Peyer's patch (tissue), 4 donors: ENCODE results near the gene NUAK1. TPM values are rescaled to one million over a fixed set of nuclear protein-coding genes. Genes with fewer than 3 reads are reported as not detected.
A peak's percentile ranks its signal among the peaks of the same experiment; 100 is the strongest.

ENCODE experiments used
- DNase-seq, 3 donors: peaks; one replicate each; pipeline ENCODE4 v3.0.0-alpha.2; 2017 to 2019
- H3K27ac ChIP-seq, 4 donors: fragments of 200-600 bp; sonication (generic); one replicate each; pipeline ENCODE4 v1.5.1; 2016 to 2019
- H3K27me3 ChIP-seq, 2 donors: fragments of 200-600 bp; sonication (generic); one replicate each; pipeline ENCODE4 v1.5.1; 2019
- H3K36me3 ChIP-seq, 3 donors: fragments of 200-600 bp; sonication (generic); one replicate each; pipeline ENCODE4 v1.5.1; 2016 to 2019
- H3K4me1 ChIP-seq, 4 donors: fragments of 200-600 bp; sonication (generic); one replicate each; pipeline ENCODE4 v1.5.1; 2016 to 2019
- H3K4me3 ChIP-seq, 4 donors: fragments of 200-600 bp; sonication (generic); 1 replicate in 3 of 4; 2 replicates in 1 of 4; pipeline ENCODE4 v1.5.1; 2016 to 2019; ENCODE audit warnings: mild to moderate bottlenecking in 1 of 4
- H3K9me3 ChIP-seq, 4 donors: fragments of 200-600 bp; sonication (generic); one replicate each; pipeline ENCODE4 v1.5.1; 2016 to 2019; ENCODE audit warnings: mild to moderate bottlenecking in 1 of 4
- CTCF ChIP-seq, 6 experiments: fragments of 450-650 bp in 4 of 6; fragments of 200-600 bp in 2 of 6; sonication (generic) in 1 of 6; IDR thresholded peaks; one replicate each; pipeline ENCODE4 v1.5.1; 2017 to 2019; ENCODE audit warnings: antibody characterized with exemption in 6 of 6, mild to moderate bottlenecking in 3 of 6, moderate library complexity in 1 of 6
- POLR2A ChIP-seq, 2 donors: fragments of 450-650 bp; IDR thresholded peaks; one replicate each; pipeline ENCODE4 v1.5.1; 2017; ENCODE audit warnings: antibody characterized with exemption in 2 of 2, mild to moderate bottlenecking in 2 of 2, moderate library complexity in 2 of 2
- total RNA-seq, 4 donors: library from RNA; depleted of rRNA; stranded (reverse); fragments of >200 nt; gene quantifications; one replicate each; pipeline ENCODE4 v1.1.0, GENCODE V29; 2016

Gene NUAK1
- total RNA-seq, 4 donors from 2014 or later, result 2.1 to 7.7 (median 4.6) TPM

- peaks cover 0 to 8% (median 0%) of the 10 kb centered on the region in 4 donors for H3K4me1 ChIP-seq
- peak overlapping the region in 2 of 4 donors; percentile 6 to 49 for H3K27ac ChIP-seq
- no peaks in the 10 kb centered on the region for H3K27me3 ChIP-seq
- TF ChIP-seq POLR2A (IDR thresholded peaks at IDR 0.05) (no peak), CTCF (IDR thresholded peaks at IDR 0.05) (no peak)
- no peak for DNase-seq
- H3K9me3 ChIP-seq, result no peaks in the 10 kb centered on the region
- H3K36me3 ChIP-seq, result no peaks in the 10 kb centered on the region
- H3K4me3 ChIP-seq, result no peak overlapping the region
Measured at GRCh38 chr12:106123551-106124081, 15.1 kb downstream of the NUAK1 start.

DNA sequence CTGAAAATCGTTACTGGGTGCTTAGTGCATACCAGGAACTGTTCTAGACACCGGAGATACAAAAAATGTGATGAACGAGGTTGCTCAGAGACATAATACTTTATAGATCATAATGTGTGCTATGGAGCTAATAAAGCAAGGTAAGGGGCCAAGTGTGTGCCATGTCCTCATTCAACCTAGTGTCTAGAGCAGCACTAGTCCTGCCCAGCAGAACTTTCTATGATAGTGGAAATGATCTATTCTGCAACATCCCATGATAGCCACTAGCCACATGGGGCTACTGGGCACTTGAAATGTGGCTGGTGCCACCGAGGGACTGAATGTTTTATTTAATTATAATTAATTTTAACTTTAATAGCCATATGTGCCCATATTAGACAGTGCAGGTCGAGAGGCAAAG, 15.6 kb downstream of the NUAK1 start:
- H3K27me3 ChIP-seq, result no peaks in the 10 kb centered on the region
- no peak overlapping the region for H3K4me3 ChIP-seq
- no peaks in the 10 kb centered on the region for H3K36me3 ChIP-seq
- H3K9me3 ChIP-seq, result no peaks in the 10 kb centered on the region
- TF ChIP-seq POLR2A (IDR thresholded peaks at IDR 0.05), result no peak
- TF ChIP-seq CTCF (IDR thresholded peaks at IDR 0.05), result no peak
- H3K4me1 ChIP-seq, result peaks cover 0 to 8% (median 0%) of the 10 kb centered on the region in 4 donors
- H3K27ac ChIP-seq, result peak overlapping the region in 1 of 4 donors; percentile 49
- DNase-seq, result no peak

- H3K36me3 ChIP-seq, result no peaks in the 10 kb centered on the region
- no peak for DNase-seq
- H3K4me3 ChIP-seq, result no peak overlapping the region
- H3K9me3 ChIP-seq, result no peaks in the 10 kb centered on the region
- no peak overlapping the region for H3K27ac ChIP-seq
- TF ChIP-seq CTCF (IDR thresholded peaks at IDR 0.05) (no peak), POLR2A (IDR thresholded peaks at IDR 0.05) (no peak)
- H3K4me1 ChIP-seq, result peaks cover 0 to 8% (median 0%) of the 10 kb centered on the region in 4 donors
- H3K27me3 ChIP-seq, result no peaks in the 10 kb centered on the region
Measured at GRCh38 chr12:106122004-106122403, 16.8 kb downstream of the NUAK1 start.

DNA sequence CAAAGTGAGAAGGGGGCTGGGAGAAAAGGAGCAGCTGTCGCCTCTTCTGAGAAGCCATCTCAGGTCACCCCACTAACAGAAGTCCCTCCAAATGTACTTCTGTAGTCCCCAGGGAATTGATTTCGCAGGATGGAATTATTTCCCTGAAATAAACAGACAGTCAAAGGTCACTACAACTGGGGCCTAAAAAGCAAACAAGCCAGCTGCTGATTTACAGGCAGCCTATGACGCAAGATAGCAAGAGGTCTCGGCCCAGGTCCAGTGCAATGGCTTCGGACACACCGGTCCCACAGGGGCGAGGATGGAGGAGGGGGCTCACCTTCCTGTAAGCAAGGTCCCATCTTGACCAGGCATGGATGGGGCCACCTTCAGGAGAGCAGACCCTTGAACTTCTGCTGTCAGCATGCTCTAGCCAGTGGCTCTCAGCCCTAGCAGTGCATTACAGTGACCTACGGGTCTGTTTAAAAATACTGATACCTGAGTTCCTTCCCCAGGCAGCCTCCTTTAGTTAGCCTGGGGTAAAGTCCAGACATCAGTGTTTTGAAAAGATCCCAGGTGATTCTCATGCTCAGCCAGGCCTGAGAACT, 18.1 kb downstream of the NUAK1 start:
- Histone ChIP-seq H3K9me3 (no peaks in the 10 kb centered on the region), H3K4me1 (peaks cover 0 to 4% (median 0%) of the 10 kb centered on the region in 4 donors), H3K27ac (peak overlapping the region in 2 of 4 donors; percentile 9 to 27), H3K27me3 (no peaks in the 10 kb centered on the region), H3K36me3 (no peaks in the 10 kb centered on the region), H3K4me3 (no peak overlapping the region)
- no peak for TF ChIP-seq CTCF (IDR thresholded peaks at IDR 0.05)
- no peak for DNase-seq

GRCh38 chr12:106119301-106119700, 19.5 kb downstream of the NUAK1 start:
- no peaks in the 10 kb centered on the region for H3K27me3 ChIP-seq
- H3K4me1 ChIP-seq, result peaks cover 0 to 4% (median 0%) of the 10 kb centered on the region in 4 donors
- peak overlapping the region in 1 of 4 donors; percentile 19 for H3K27ac ChIP-seq

More at GRCh38 chr12:106119301-106119700, 19.5 kb downstream of the NUAK1 start:
- DNase-seq, result no peak
- TF ChIP-seq POLR2A (IDR thresholded peaks at IDR 0.05), result no peak
- TF ChIP-seq CTCF (IDR thresholded peaks at IDR 0.05), result no peak
- no peak overlapping the region for H3K4me3 ChIP-seq
- H3K9me3 ChIP-seq, result no peaks in the 10 kb centered on the region
- no peaks in the 10 kb centered on the region for H3K36me3 ChIP-seq
